Activated T-helper 2 cell treated with anti-CD3 and anti-CD28 coated beads, Interferon-gamma antibody, Interleukin-2, Interleukin-4, amounts not matched to agents 10 μg/mL and 5 μg/mL and 100 μg/mL, durations not matched to agents 14 hours and 24 hours and 36 hours (primary cell): ENCODE results near the gene MRGPRF. TPM values are rescaled to one million over a fixed set of nuclear protein-coding genes. Genes with fewer than 3 reads are reported as not detected.
A peak's percentile ranks its signal among the peaks of the same experiment; 100 is the strongest.

Experiments
- DNase-seq: peaks from one replicate; pipeline ENCODE4 v3.0.0; 2021; ENCODE audit warnings: low spot score
- H3K27ac Mint-ChIP-seq: one replicate; pipeline ENCODE4 v1.8.0; 2021; ENCODE audit warnings: mixed read lengths
- H3K27me3 Mint-ChIP-seq: one replicate; pipeline ENCODE4 v1.8.0; 2021; ENCODE audit warnings: low read depth, mixed read lengths
- H3K36me3 Mint-ChIP-seq: one replicate; pipeline ENCODE4 v1.8.0; 2021; ENCODE audit warnings: low read depth, mixed read lengths
- H3K4me1 Mint-ChIP-seq: one replicate; pipeline ENCODE4 v1.8.0; 2021; ENCODE audit warnings: low read depth, mixed read lengths
- H3K4me3 Mint-ChIP-seq: one replicate; pipeline ENCODE4 v1.8.0; 2021; ENCODE audit warnings: low read depth, mild to moderate bottlenecking, moderate library complexity, mixed read lengths
- H3K9me3 Mint-ChIP-seq: one replicate; pipeline ENCODE4 v1.8.0; 2021; ENCODE audit warnings: mixed read lengths
- intact Hi-C: fragments of 100-400 bp; cut with micrococcal nuclease; formaldehyde crosslinking; loops from one replicate; pipeline ENCODE4 v1.15.1; 2023
- total RNA-seq: library from RNA; stranded (reverse); gene quantifications from 2 replicates; pipeline ENCODE4 v1.2.3, GENCODE V29; 2022

MRGPRF gene
- total RNA-seq, 1 donor from 2014 or later = not detected

DNA sequence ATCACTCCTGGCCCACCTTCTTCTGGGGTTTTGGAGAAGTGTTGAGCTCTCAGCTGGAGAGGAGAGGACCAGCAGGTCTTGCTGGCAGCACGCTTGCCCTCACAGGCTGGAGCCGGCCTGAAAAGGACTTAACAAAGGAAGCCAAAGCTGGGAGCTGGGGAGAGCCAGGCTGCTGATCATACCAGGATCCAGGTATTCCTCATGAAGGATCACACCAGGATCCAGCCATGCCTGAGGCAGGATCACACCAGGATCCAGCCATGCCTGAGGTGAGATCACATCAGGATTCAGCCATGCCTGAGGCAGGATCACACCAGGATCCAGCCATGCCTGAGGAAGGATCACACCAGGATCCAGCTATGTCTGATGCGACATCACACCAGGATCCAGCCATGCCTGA is 49.3 kb downstream of the MRGPRF start:
- Mint-ChIP-seq H3K4me1 (peaks cover 24% of the 10 kb centered on the region), H3K27me3 (no peaks in the 10 kb centered on the region), H3K27ac (no peak overlapping the region), H3K36me3 (peaks cover 12% of the 10 kb centered on the region), H3K9me3 (no peaks in the 10 kb centered on the region), H3K4me3 (peak overlapping the region; percentile 13)
- intact Hi-C loops = no loop called here
- DNase-seq = no peak

DNA sequence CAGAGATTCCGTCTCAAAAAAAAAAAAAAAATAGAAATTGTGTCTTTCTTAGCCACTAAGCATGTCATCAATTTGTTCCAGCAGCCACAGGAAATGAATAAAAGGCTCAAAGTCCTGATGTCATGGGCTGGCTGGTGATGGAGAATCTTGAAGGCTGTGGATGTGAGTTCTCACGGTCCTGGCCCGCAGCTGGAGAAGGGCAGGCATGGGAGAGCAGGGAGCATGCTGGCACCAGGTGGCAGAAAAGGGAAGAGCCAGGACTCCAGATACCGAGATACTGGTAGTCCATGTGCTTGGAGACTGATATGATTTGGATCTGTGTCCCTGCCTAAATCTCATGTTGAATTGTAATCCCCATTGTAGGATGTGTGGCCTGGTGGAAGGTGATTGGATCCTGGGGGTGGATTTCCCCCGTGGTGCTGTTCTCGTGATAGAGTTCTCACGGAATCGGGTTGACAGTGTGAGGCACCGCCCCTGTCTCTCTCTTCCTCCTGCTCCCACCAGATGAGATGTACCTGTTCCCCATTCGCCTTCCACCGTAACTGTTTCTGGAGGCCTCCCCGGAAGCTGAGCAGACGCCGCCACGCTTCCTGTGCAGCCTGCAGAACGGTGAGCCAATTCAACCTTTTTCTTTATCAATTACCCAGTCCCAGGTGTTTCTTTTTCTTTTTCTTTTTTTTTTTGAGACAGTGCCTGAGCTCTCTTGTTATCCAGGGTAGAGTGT is 50.4 kb downstream of the MRGPRF start:
- no peaks in the 10 kb centered on the region for H3K9me3 Mint-ChIP-seq
- intact Hi-C loops = no loop called here
- H3K4me1 Mint-ChIP-seq = peaks cover 24% of the 10 kb centered on the region
- H3K4me3 Mint-ChIP-seq = peak overlapping the region; percentile 52
- peak overlapping the region; percentile 82 for H3K27ac Mint-ChIP-seq
- peak; percentile 18 for DNase-seq
- H3K27me3 Mint-ChIP-seq = no peaks in the 10 kb centered on the region
- H3K36me3 Mint-ChIP-seq = peaks cover 12% of the 10 kb centered on the region

GRCh38 chr11:68961245-68961644 is 51.8 kb downstream of the MRGPRF start:
- intact Hi-C loops = no loop called here
- Mint-ChIP-seq H3K27me3 (no peaks in the 10 kb centered on the region), H3K9me3 (no peaks in the 10 kb centered on the region), H3K4me1 (peaks cover 21% of the 10 kb centered on the region), H3K4me3 (no peak overlapping the region), H3K36me3 (peaks cover 12% of the 10 kb centered on the region), H3K27ac (no peak overlapping the region)
- no peak for DNase-seq

GRCh38 chr11:68960294-68961071 is 52.6 kb downstream of the MRGPRF start:
- no peak for DNase-seq
- Mint-ChIP-seq H3K27ac (no peak overlapping the region), H3K4me1 (peaks cover 15% of the 10 kb centered on the region), H3K4me3 (no peak overlapping the region), H3K9me3 (no peaks in the 10 kb centered on the region), H3K27me3 (no peaks in the 10 kb centered on the region), H3K36me3 (peaks cover 12% of the 10 kb centered on the region)
- intact Hi-C loops = no loop called here

DNA sequence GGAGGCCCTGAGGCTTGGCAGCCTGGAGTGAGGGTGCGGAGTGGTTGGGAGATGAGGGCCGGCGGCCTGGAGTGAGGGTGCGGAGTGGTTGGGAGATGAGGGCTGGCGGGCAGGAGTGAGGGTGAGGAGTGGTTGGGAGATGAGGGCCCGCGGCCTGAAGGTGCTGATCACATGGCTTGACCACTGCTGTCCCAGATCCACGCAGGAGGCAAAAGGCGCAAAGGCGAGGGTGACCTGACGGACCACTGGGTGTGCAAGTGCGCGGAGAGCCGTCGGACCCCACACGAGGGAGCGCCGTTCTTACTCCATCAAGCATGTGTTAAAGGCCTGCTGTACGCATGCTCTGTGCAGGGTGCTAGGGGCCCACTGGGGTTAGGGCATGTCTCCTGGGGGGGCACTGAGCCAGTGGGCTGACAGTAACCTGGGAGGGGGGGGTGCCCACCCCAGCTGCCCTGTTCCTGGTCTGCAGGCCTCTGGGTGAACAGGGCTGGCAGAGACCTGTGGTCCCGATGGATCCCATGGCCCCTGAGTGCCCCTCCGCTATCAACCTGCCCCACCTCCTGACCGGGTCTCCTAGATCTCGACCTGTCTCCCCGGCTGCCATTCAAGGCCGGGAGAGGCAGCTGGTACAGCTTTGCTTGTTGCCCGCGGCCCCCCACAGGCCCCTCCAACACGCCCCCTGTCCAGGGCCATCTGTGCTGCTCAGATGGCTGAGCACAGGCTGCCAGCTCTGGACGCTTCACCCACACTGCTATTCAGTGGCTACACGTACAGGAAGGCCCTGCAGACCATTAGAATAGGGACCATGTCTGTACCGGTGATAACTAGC is 53.4 kb downstream of the MRGPRF start:
- Mint-ChIP-seq H3K27me3 (no peaks in the 10 kb centered on the region), H3K9me3 (no peaks in the 10 kb centered on the region), H3K27ac (no peak overlapping the region), H3K36me3 (peaks cover 9% of the 10 kb centered on the region), H3K4me1 (peaks cover 12% of the 10 kb centered on the region), H3K4me3 (no peak overlapping the region)
- intact Hi-C loops = no loop called here
- no peak for DNase-seq

DNA sequence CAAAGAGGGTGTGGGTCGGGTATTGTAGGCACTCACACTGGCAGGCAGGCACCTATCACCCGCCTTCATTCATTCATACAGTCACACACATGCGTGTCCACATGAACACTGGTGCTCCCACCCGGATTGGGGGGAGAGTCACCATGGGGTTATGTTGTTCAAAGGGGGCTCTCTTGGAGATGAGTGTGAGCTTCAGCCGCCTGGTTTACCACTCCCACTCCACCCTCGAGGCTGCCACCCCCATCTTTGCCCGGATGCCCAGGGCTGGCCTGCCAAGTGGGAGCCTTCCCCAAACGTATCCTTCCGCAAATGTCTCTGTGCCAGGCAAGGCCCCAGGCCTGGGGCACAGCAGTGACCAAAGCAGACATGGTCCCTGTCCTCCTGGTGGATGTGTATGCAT is 54.8 kb downstream of the MRGPRF start:
- peaks cover 3% of the 10 kb centered on the region for H3K36me3 Mint-ChIP-seq
- H3K4me1 Mint-ChIP-seq = peaks cover 4% of the 10 kb centered on the region
- H3K27ac Mint-ChIP-seq = no peak overlapping the region
- DNase-seq = no peak
- H3K27me3 Mint-ChIP-seq = no peaks in the 10 kb centered on the region
- H3K9me3 Mint-ChIP-seq = no peaks in the 10 kb centered on the region
- intact Hi-C loops = no loop called here
- no peak overlapping the region for H3K4me3 Mint-ChIP-seq

GRCh38 chr11:68956547-68957254 is 56.3 kb downstream of the MRGPRF start:
- Mint-ChIP-seq H3K27ac (no peak overlapping the region), H3K36me3 (no peaks in the 10 kb centered on the region), H3K4me1 (no peaks in the 10 kb centered on the region), H3K27me3 (no peaks in the 10 kb centered on the region), H3K9me3 (no peaks in the 10 kb centered on the region), H3K4me3 (no peak overlapping the region)
- intact Hi-C loops = no loop called here
- DNase-seq = no peak

DNA sequence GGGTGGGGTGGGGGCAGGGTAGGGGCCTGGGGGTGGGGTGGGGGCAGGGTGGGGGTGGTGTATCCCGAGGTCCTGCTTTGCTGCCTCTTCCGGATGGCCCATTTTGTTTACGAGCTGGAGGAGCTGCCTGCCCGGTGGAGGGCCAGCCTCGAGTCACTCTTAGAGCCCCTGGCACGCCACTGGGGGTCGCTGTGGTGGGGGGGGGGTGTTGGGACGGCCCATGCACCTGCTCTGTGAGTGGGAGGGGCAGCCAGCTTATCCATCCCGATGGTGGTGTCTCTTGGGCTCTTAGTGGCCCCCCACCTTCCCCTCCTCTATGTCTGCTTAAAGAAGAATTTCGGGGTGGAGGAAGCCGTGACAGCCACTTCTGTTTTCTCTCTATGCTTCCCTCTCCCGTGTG is 56.9 kb downstream of the MRGPRF start:
- no peak for DNase-seq
- Mint-ChIP-seq H3K36me3 (no peaks in the 10 kb centered on the region), H3K9me3 (no peaks in the 10 kb centered on the region), H3K4me1 (no peaks in the 10 kb centered on the region), H3K27ac (no peak overlapping the region), H3K4me3 (no peak overlapping the region), H3K27me3 (no peaks in the 10 kb centered on the region)
- intact Hi-C loops = no loop called here

DNA sequence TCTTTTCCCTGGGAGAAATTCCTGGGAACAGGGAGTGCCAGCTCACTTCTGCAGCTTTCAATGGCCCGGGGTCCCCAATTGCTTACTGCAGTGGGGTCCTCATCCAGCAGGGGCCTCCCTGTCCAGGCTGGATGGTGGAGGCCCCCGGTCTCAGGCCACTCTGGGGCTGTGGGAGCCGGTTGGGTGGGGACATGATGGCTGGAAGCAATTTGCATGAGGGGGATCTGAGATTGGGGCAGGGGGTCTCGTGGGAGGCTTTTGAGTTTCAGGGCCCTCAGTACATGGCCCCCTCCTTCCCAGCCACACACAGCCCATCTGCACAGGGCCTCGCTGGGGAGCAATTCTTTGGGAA is 57.5 kb downstream of the MRGPRF start:
- no peaks in the 10 kb centered on the region for H3K4me1 Mint-ChIP-seq
- no peaks in the 10 kb centered on the region for H3K27me3 Mint-ChIP-seq
- no peak for DNase-seq
- intact Hi-C loops = no loop called here
- H3K27ac Mint-ChIP-seq = no peak overlapping the region
- no peaks in the 10 kb centered on the region for H3K36me3 Mint-ChIP-seq
- H3K4me3 Mint-ChIP-seq = no peak overlapping the region
- H3K9me3 Mint-ChIP-seq = no peaks in the 10 kb centered on the region

DNA sequence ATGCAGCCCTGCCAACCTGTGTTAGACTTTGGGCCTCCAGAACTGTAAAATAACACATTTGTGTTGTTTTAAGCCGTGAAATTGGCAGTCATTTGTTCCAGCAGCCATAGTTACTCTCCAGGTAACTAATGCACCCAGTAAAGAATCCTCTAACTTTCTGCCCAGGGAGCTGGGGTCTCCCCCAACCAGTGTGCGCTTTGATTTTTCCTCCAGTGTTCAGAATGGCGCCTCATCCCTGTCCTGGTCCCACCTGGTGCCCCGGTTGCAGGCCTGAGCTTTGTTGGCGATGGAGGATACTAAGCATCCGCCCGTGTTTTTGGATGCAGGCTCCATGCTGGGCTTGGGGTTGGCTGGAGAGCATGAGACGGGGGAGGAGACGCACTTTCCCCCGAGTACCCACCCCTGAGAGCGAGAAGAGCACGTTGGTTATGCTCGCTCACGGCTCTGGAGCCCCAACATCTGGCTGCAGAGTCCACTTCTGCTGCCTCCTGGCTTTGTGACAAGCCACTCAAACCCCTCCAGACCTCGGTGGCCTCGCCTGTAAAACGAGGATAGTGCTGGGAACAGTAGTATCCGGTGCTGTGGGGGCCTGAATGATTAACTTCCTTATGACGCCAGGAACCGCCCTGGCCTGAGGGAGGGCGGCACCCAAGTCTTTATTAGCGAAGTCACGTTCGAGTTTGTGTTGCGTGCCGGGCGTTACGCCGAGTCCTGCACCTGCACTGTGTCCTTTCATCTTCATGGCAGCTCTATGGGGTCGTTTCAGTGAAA is 58.0 kb downstream of the MRGPRF start:
- no peaks in the 10 kb centered on the region for H3K4me1 Mint-ChIP-seq
- intact Hi-C loops = no loop called here
- H3K4me3 Mint-ChIP-seq = no peak overlapping the region
- H3K27me3 Mint-ChIP-seq = no peaks in the 10 kb centered on the region
- no peaks in the 10 kb centered on the region for H3K9me3 Mint-ChIP-seq
- no peak for DNase-seq
- no peak overlapping the region for H3K27ac Mint-ChIP-seq
- H3K36me3 Mint-ChIP-seq = no peaks in the 10 kb centered on the region
